NCI-H345 (cell line): Measurements from ENCODE around the gene PPBP.
"Not testable (repeated sequence)": the region's sequence is repeated elsewhere in the genome, so short reads cannot be mapped to it uniquely, and the experiment has no call there.

Experiments
- DNase-seq: peaks from one replicate; lab custom pipeline; 2025; lab: John Stamatoyannopoulos, UW

Gene PPBP

GRCh38 chr4:73992050-73992449 is 4.1 kb upstream of the PPBP start:
- DNase-seq = no peak

- no peak for DNase-seq
Observed at GRCh38 chr4:73991742-73992000, 3.7 kb upstream of the PPBP start.

- DNase-seq = no peak
Observed at GRCh38 chr4:73990988-73991741, 3.2 kb upstream of the PPBP start.

- no peak for DNase-seq
Observed at GRCh38 chr4:73989928-73990327, 1.9 kb upstream of the PPBP start.

GRCh38 chr4:73989031-73989430 is 1.0 kb upstream of the PPBP start:
- no peak for DNase-seq

GRCh38 chr4:73985528-73985852 is 2.5 kb downstream of the PPBP start:
- no peak for DNase-seq

- DNase-seq = no peak
Observed at GRCh38 chr4:73984736-73985527, 3.1 kb downstream of the PPBP start.

GRCh38 chr4:73981175-73981574 is 6.8 kb downstream of the PPBP start:
- DNase-seq = not testable (repeated sequence)

- no peak for DNase-seq
Observed at GRCh38 chr4:73979407-73979957, 8.5 kb downstream of the PPBP start.

GRCh38 chr4:73978886-73979285 is 9.1 kb downstream of the PPBP start:
- no peak for DNase-seq

- DNase-seq = no peak
Observed at GRCh38 chr4:73976716-73977115, 11.3 kb downstream of the PPBP start.

GRCh38 chr4:73976217-73976616 is 11.8 kb downstream of the PPBP start:
- peak; percentile 21 for DNase-seq

GRCh38 chr4:73974352-73974751 is 13.6 kb downstream of the PPBP start:
- no peak for DNase-seq

- no peak for DNase-seq
Observed at GRCh38 chr4:73970945-73971344, 17.0 kb downstream of the PPBP start.

- DNase-seq = no peak
Observed at GRCh38 chr4:73970011-73970410, 18.0 kb downstream of the PPBP start.

GRCh38 chr4:73967866-73968265 is 20.1 kb downstream of the PPBP start:
- DNase-seq = no peak

- no peak for DNase-seq
Observed at GRCh38 chr4:73964862-73965611, 23.0 kb downstream of the PPBP start.

- no peak for DNase-seq
Observed at GRCh38 chr4:73962724-73963123, 25.3 kb downstream of the PPBP start.

GRCh38 chr4:73959041-73959440 is 28.9 kb downstream of the PPBP start:
- not testable (repeated sequence) for DNase-seq

- DNase-seq = no peak
Observed at GRCh38 chr4:73952352-73952751, 35.6 kb downstream of the PPBP start.

- DNase-seq = not testable (repeated sequence)
Observed at GRCh38 chr4:73950376-73950920, 37.5 kb downstream of the PPBP start.

GRCh38 chr4:73948990-73949706 is 38.8 kb downstream of the PPBP start:
- DNase-seq = no peak
